H9 (cell line): Measurements from ENCODE around the gene DNAAF3. TPM values are rescaled to one million over a fixed set of nuclear protein-coding genes. Genes with fewer than 3 reads are reported as not detected.
A peak's percentile ranks its signal among the peaks of the same experiment; 100 is the strongest.

ENCODE experiments used
- DNase-seq: peaks from one replicate; pipeline ENCODE4 v3.0.0-alpha.2; 2017
- H2AFZ ChIP-seq: one replicate; pipeline ENCODE4 v1.6.1; 2013; ENCODE audit warnings: mild to moderate bottlenecking, low read length, control low read depth, moderate library complexity
- H2AK5ac ChIP-seq: 2 replicates; pipeline ENCODE4 v1.6.1; 2013; ENCODE audit warnings: low read length, control low read depth, mixed read lengths; ENCODE audit not compliant: insufficient read length
- H2BK120ac ChIP-seq: one replicate; pipeline ENCODE4 v1.6.1; 2013; ENCODE audit warnings: low read depth, mild to moderate bottlenecking, low read length, control low read depth, inconsistent platforms; ENCODE audit not compliant: poor library complexity, severe bottlenecking
- H2BK12ac ChIP-seq: 2 replicates; pipeline ENCODE4 v1.6.1; 2013; ENCODE audit warnings: low read length, control low read depth, mixed read lengths, low read depth; ENCODE audit not compliant: insufficient read length
- H2BK15ac ChIP-seq: 2 replicates; pipeline ENCODE4 v1.6.1; 2013; ENCODE audit warnings: low read depth, low read length, control low read depth
- H2BK20ac ChIP-seq: one replicate; pipeline ENCODE4 v1.6.1; 2013; ENCODE audit warnings: low read depth, mild to moderate bottlenecking, low read length, control low read depth, inconsistent platforms; ENCODE audit not compliant: poor library complexity, severe bottlenecking
- H2BK5ac ChIP-seq: 2 replicates; pipeline ENCODE4 v1.6.1; 2013; ENCODE audit warnings: low read length, control low read depth, mixed read lengths; ENCODE audit not compliant: insufficient read length
- H3K14ac ChIP-seq: 2 replicates; pipeline ENCODE4 v1.6.1; 2013; ENCODE audit warnings: low read length, control low read depth; ENCODE audit not compliant: insufficient read depth
- H3K18ac ChIP-seq: 2 replicates; pipeline ENCODE4 v1.6.1; 2013; ENCODE audit warnings: low read depth, mild to moderate bottlenecking, mixed read lengths, low read length, control low read depth; ENCODE audit not compliant: insufficient read length
- H3K23ac ChIP-seq: 2 replicates; pipeline ENCODE4 v1.6.1; 2013; ENCODE audit warnings: low read length, control low read depth, mixed read lengths, low read depth; ENCODE audit not compliant: insufficient read length
- H3K23me2 ChIP-seq: 2 replicates; pipeline ENCODE4 v1.6.1; 2013; ENCODE audit warnings: low read depth, mild to moderate bottlenecking, mixed read lengths, low read length, control low read depth; ENCODE audit not compliant: insufficient read length, poor library complexity, severe bottlenecking
- H3K27ac ChIP-seq: 2 replicates; pipeline ENCODE4 v1.5.1; 2013; ENCODE audit warnings: low read length, control low read depth, mixed read lengths, low read depth; ENCODE audit not compliant: insufficient read length
- H3K27me3 ChIP-seq: 2 replicates; pipeline ENCODE4 v1.6.1; 2013; ENCODE audit warnings: low read length, control low read depth, inconsistent platforms; ENCODE audit not compliant: insufficient read depth
- H3K4ac ChIP-seq: 2 replicates; pipeline ENCODE4 v1.6.1; 2013; ENCODE audit warnings: low read depth, mild to moderate bottlenecking, control low read depth, inconsistent platforms, low read length, moderate library complexity
- H3K4me1 ChIP-seq: 2 replicates; pipeline ENCODE4 v1.6.1; 2013; ENCODE audit warnings: low read length, control low read depth, inconsistent platforms; ENCODE audit not compliant: insufficient read depth
- H3K4me2 ChIP-seq: 2 replicates; pipeline ENCODE4 v1.6.1; 2013; ENCODE audit warnings: low read length, control low read depth, mixed read lengths; ENCODE audit not compliant: insufficient read length, insufficient read depth
- H3K56ac ChIP-seq: 2 replicates; pipeline ENCODE4 v1.6.1; 2013; ENCODE audit warnings: low read depth, mild to moderate bottlenecking, mixed read lengths, low read length, control low read depth; ENCODE audit not compliant: insufficient read length
- H3K79me1 ChIP-seq: 2 replicates; pipeline ENCODE4 v1.6.1; 2013; ENCODE audit warnings: low read depth, mild to moderate bottlenecking, moderate library complexity, low read length, control low read depth, inconsistent platforms; ENCODE audit not compliant: insufficient read depth, poor library complexity, severe bottlenecking
- H3K79me2 ChIP-seq: 2 replicates; pipeline ENCODE4 v1.6.1; 2013; ENCODE audit warnings: low read length, control low read depth, inconsistent platforms; ENCODE audit not compliant: insufficient read depth
- H3K9ac ChIP-seq: 2 replicates; pipeline ENCODE4 v1.6.1; 2013; ENCODE audit warnings: low read length, control low read depth, mixed read lengths; ENCODE audit not compliant: insufficient read length; ENCODE audit errors: extremely low read depth
- H3K9me3 ChIP-seq: one replicate; pipeline ENCODE4 v1.6.1; 2013; ENCODE audit warnings: low read depth, low read length, inconsistent platforms; ENCODE audit not compliant: control insufficient read depth
- H3T11ph ChIP-seq: one replicate; pipeline ENCODE4 v1.6.1; 2013; ENCODE audit warnings: mild to moderate bottlenecking, low read length, control low read depth, inconsistent platforms
- H4K20me1 ChIP-seq: one replicate; pipeline ENCODE4 v1.6.1; 2013; ENCODE audit not compliant: control insufficient read depth, insufficient read length, insufficient read depth
- H4K5ac ChIP-seq: 2 replicates; pipeline ENCODE4 v1.6.1; 2013; ENCODE audit warnings: low read depth, mild to moderate bottlenecking, mixed read lengths, low read length, control low read depth; ENCODE audit not compliant: insufficient read length
- H4K8ac ChIP-seq: replicated peaks from 2 replicates; pipeline ENCODE4 v1.6.1; 2013; ENCODE audit warnings: low read length, control low read depth, mixed read lengths, low read depth; ENCODE audit not compliant: insufficient read length
- H4K91ac ChIP-seq: 2 replicates; pipeline ENCODE4 v1.6.1; 2013; ENCODE audit warnings: low read depth, mild to moderate bottlenecking, moderate library complexity, mixed read lengths, low read length, control low read depth; ENCODE audit not compliant: insufficient read length
- H3K27ac Mint-ChIP-seq, 3 experiments: 2 replicates in 2 of 3; 3 replicates in 1 of 3; pipeline ENCODE4 v1.8.0; 2020 to 2021; ENCODE audit warnings: mixed read lengths in 3 of 3, mild to moderate bottlenecking in 1 of 3, moderate library complexity in 1 of 3
- H3K27me3 Mint-ChIP-seq: 2 replicates; pipeline ENCODE4 v1.8.0; 2021; ENCODE audit warnings: low read depth, mild to moderate bottlenecking, moderate library complexity, mixed read lengths
- H3K36me3 Mint-ChIP-seq, 3 experiments: 2 replicates in 2 of 3; 3 replicates in 1 of 3; pipeline ENCODE4 v1.8.0; 2020 to 2021; ENCODE audit warnings: low read depth in 3 of 3, mixed read lengths in 3 of 3; ENCODE audit not compliant: insufficient read depth in 1 of 3
- H3K4me1 Mint-ChIP-seq, 2 experiments: 2 replicates each; pipeline ENCODE4 v1.8.0; 2020; ENCODE audit warnings: mixed read lengths in 2 of 2
- H3K4me3 Mint-ChIP-seq, 2 experiments: 2 replicates in 1 of 2; 3 replicates in 1 of 2; pipeline ENCODE4 v1.8.0; 2020 to 2021; ENCODE audit warnings: mild to moderate bottlenecking in 2 of 2, mixed read lengths in 2 of 2, moderate library complexity in 1 of 2
- H3K9me3 Mint-ChIP-seq, 2 experiments: 2 replicates in 1 of 2; 3 replicates in 1 of 2; pipeline ENCODE4 v1.8.0; 2020; ENCODE audit warnings: mild to moderate bottlenecking in 2 of 2, mixed read lengths in 2 of 2, moderate library complexity in 1 of 2
- WGBS: extraction: QIAGEN DNeasy Blood & Tissue Kit; methylation state at CpG from one replicate; pipeline ENCODE4 v1.1.7; 2013; ENCODE audit warnings: missing lambda C conversion rate, low lambda C conversion rate, mixed read lengths; ENCODE audit not compliant: insufficient read length; ENCODE audit errors: extremely low coverage; 5-methylcytosine and 5-hydroxymethylcytosine counted together
- total RNA-seq: library from RNA; stranded (reverse); gene quantifications from 2 replicates; pipeline ENCODE4 v1.2.1, GENCODE V29; 2021
- TF ChIP-seq, protein P1 (sequence below): fragments of 200-600 bp; sonication (generic); conservative IDR thresholded peaks from 3 replicates; pipeline ENCODE4 v1.8.0; 2021; ENCODE audit warnings: antibody characterized with exemption, mild to moderate bottlenecking

Gene DNAAF3
- total RNA-seq, 1 experiment from 2014 or later = 4.6 TPM

DNA sequence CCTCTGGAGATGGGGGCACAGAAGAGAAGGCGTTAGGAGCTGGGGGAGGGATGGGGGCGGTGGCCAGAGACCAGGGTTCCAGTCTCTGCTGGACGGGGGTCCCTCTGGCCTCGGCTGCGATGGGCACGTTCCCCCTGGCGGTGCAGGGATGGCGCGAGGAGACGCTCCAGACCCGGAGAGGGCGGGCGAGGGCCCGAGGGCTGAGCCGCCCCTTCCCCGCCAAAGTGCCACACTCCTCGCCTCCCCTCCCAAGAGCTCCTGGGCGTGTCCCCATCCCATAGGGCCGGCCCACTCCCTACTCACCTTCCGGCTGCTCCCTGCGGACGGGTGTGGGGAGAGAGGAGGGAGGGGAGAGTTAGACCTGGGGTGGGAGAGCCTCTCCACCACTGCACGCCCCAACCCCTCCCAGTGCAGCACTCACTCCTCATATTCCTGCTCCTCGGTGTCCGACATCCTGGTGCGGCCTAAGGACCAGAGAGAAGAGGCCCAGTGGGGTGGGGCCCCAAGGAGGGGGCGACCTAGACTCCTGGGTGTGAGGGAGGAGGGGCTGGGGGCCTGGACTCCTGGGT is 19.6 kb downstream of the DNAAF3 start:
- Mint-ChIP-seq H3K27me3 (peaks cover 7% of the 10 kb centered on the region), H3K4me1 (peaks cover 29 to 39% of the 10 kb centered on the region in 2 experiments), H3K27ac (peak overlapping the region in 2 of 3 experiments; percentile 44 to 88; a peak in 3 of 7 replicates), H3K4me3 (peak overlapping the region; percentile 58 to 80), H3K36me3 (peaks cover 14 to 33% (median 27%) of the 10 kb centered on the region in 3 experiments), H3K9me3 (no peaks in the 10 kb centered on the region; a peak in 2 of 5 replicates)
- DNase-seq = peak; percentile 95
- Histone ChIP-seq H2BK5ac (no peak overlapping the region), H3K4me2 (peak overlapping the region; percentile 52), H3K27me3 (no peaks in the 10 kb centered on the region), H3K79me1 (peaks cover 3% of the 10 kb centered on the region), H3K23me2 (no peaks in the 10 kb centered on the region), H3K56ac (no peak overlapping the region), H2BK15ac (no peak overlapping the region), H2AK5ac (no peak overlapping the region), H3K14ac (no peak overlapping the region), H3T11ph (no peak overlapping the region), H3K79me2 (no peaks in the 10 kb centered on the region), H3K9me3 (no peaks in the 10 kb centered on the region), H4K91ac (no peak overlapping the region), H4K5ac (no peak overlapping the region), H3K23ac (no peak overlapping the region), H2BK20ac (no peak overlapping the region), H3K4me1 (peaks cover 11% of the 10 kb centered on the region; the same call in 1 of the 2 replicates), H3K18ac (no peak overlapping the region), H2AFZ (no peak overlapping the region), H4K20me1 (no peaks in the 10 kb centered on the region), H3K9ac (no peak overlapping the region), H4K8ac (no peak overlapping the region), H2BK120ac (no peak overlapping the region), H3K4ac (no peak overlapping the region), H3K27ac (no peak overlapping the region), H2BK12ac (no peak overlapping the region)
- TF ChIP-seq, protein P1, sequence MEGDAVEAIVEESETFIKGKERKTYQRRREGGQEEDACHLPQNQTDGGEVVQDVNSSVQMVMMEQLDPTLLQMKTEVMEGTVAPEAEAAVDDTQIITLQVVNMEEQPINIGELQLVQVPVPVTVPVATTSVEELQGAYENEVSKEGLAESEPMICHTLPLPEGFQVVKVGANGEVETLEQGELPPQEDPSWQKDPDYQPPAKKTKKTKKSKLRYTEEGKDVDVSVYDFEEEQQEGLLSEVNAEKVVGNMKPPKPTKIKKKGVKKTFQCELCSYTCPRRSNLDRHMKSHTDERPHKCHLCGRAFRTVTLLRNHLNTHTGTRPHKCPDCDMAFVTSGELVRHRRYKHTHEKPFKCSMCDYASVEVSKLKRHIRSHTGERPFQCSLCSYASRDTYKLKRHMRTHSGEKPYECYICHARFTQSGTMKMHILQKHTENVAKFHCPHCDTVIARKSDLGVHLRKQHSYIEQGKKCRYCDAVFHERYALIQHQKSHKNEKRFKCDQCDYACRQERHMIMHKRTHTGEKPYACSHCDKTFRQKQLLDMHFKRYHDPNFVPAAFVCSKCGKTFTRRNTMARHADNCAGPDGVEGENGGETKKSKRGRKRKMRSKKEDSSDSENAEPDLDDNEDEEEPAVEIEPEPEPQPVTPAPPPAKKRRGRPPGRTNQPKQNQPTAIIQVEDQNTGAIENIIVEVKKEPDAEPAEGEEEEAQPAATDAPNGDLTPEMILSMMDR = no peak; the same call in 2 of the 3 replicates
- no CpG with 5 or more reads among the region's 27 CpGs for WGBS
